Activated naive CD4-positive, alpha-beta T cell treated with anti-CD3 and anti-CD28 coated beads, Interleukin-2, amount 10 ng/mL, durations not matched to agents 7 days and 5 days (primary cell): ENCODE data around the gene CA10.

Experiments
- CTCF ChIA-PET: fragments of 350-600 bp; sonication (Branson Sonifier 250); formaldehyde crosslinking; loops from one replicate; lab custom pipeline; 2021; ENCODE audit warnings: antibody characterized with exemption; lab: Charles Lee
- DNase-seq: peaks from one replicate; pipeline ENCODE4 v3.0.0-alpha.2; 2020
- H3K27ac Mint-ChIP-seq: one replicate; pipeline ENCODE4 v1.8.0; 2021; ENCODE audit warnings: mild to moderate bottlenecking, moderate library complexity, mixed read lengths
- H3K27me3 Mint-ChIP-seq: one replicate; pipeline ENCODE4 v1.8.0; 2021; ENCODE audit warnings: mild to moderate bottlenecking, mixed read lengths
- H3K36me3 Mint-ChIP-seq: one replicate; pipeline ENCODE4 v1.8.0; 2021; ENCODE audit warnings: mixed read lengths
- H3K4me1 Mint-ChIP-seq: one replicate; pipeline ENCODE4 v1.8.0; 2021; ENCODE audit warnings: mixed read lengths
- H3K4me3 Mint-ChIP-seq: one replicate; pipeline ENCODE4 v1.8.0; 2021; ENCODE audit warnings: mild to moderate bottlenecking, moderate library complexity, mixed read lengths
- H3K9me3 Mint-ChIP-seq: one replicate; pipeline ENCODE4 v1.8.0; 2021; ENCODE audit warnings: mixed read lengths

CA10 gene

DNA sequence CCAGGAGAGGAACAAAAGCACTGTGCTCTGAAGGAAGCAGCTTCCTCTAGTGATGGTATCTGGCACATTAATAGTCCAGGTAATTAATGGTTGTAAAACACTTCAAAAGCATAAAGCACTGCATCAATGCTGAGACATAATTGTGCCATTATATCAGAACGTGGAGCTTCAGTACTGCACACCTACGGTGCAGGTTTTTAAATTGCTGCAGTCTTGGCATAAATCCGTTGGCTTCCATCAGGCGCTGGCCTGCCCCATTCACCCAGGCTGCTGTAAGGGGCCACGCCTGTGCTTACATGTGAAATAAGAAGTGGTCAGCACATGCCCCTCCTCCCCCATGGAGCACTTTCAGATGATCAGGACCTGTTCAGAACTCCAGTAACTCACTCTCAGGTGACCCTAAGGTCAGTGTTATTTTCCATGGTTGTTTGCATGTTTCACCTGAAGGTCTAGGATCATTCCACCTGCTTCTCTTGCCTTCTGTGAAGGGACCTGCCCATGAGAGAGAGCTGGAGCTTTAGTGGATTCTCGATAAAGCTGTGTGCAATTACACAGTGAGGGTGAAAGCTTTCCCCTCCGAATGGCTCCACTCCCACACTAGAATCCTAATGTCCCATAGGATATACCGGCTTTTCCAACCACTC is 345.3 kb downstream of the CA10 start:
- no peaks in the 10 kb centered on the region for H3K4me1 Mint-ChIP-seq
- H3K36me3 Mint-ChIP-seq: no peaks in the 10 kb centered on the region
- H3K27me3 Mint-ChIP-seq: no peaks in the 10 kb centered on the region
- no peak overlapping the region for H3K27ac Mint-ChIP-seq
- H3K4me3 Mint-ChIP-seq: no peak overlapping the region
- CTCF ChIA-PET: no interaction called here
- DNase-seq: no peak
- no peaks in the 10 kb centered on the region for H3K9me3 Mint-ChIP-seq

DNA sequence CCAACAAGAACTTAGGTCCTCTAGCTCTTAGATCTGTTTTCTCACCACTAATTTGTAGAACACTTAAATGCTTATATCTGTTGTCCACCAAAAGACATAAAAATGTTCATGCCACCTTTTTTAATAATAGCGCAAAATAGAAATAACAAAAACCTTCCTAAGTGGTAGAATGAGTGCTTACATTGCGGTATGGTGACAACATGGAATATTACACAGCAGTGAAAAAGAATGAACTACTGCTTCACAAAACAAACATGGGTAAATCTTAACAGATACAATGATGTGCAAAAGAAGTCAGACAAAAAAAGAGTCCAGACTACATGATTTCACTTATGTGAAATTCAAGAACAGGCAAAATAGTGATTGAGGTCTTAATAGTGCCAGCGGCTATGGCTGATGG is 351.1 kb downstream of the CA10 start:
- no peaks in the 10 kb centered on the region for H3K4me1 Mint-ChIP-seq

DNA sequence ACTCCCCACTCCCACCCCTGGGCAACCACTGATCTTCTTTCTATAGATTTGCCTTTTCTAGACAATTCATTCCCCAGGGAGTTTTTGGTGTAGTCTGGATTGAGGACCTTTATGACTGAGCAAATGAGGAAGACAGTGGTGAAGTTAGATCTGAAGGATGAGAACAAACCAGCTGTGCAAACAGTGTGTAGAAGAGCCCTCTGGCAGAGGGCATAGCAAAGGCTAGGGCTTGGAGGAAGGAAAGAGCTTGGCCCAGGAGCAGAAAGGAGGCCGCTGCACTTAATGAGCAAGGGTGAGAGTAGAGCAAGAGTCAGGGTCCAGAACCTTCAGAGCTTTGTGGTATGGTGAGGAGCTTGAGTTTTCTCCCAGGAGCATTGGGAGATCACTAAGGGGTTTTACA is 352.7 kb downstream of the CA10 start:
- H3K27ac Mint-ChIP-seq: no peak overlapping the region
- CTCF ChIA-PET: no interaction called here
- no peaks in the 10 kb centered on the region for H3K9me3 Mint-ChIP-seq
- H3K27me3 Mint-ChIP-seq: peaks cover 3% of the 10 kb centered on the region
- H3K4me3 Mint-ChIP-seq: no peak overlapping the region
- H3K36me3 Mint-ChIP-seq: no peaks in the 10 kb centered on the region
- H3K4me1 Mint-ChIP-seq: no peaks in the 10 kb centered on the region
- no peak for DNase-seq

More for the DNA sequence above, 351.1 kb downstream of the CA10 start:
- no peak for DNase-seq
- CTCF ChIA-PET: no interaction called here
- Mint-ChIP-seq H3K36me3 (no peaks in the 10 kb centered on the region), H3K4me3 (no peak overlapping the region), H3K27ac (no peak overlapping the region), H3K9me3 (no peaks in the 10 kb centered on the region), H3K27me3 (no peaks in the 10 kb centered on the region)

- no peaks in the 10 kb centered on the region for H3K9me3 Mint-ChIP-seq
- CTCF ChIA-PET: no interaction called here
- no peaks in the 10 kb centered on the region for H3K36me3 Mint-ChIP-seq
- DNase-seq: no peak
- no peaks in the 10 kb centered on the region for H3K4me1 Mint-ChIP-seq
- H3K4me3 Mint-ChIP-seq: no peak overlapping the region
- peaks cover 4% of the 10 kb centered on the region for H3K27me3 Mint-ChIP-seq
- no peak overlapping the region for H3K27ac Mint-ChIP-seq
Observed at GRCh38 chr17:51805185-51805584, 353.3 kb downstream of the CA10 start.

- no peaks in the 10 kb centered on the region for H3K36me3 Mint-ChIP-seq
- H3K4me3 Mint-ChIP-seq: no peak overlapping the region
- DNase-seq: no peak
- H3K27me3 Mint-ChIP-seq: peaks cover 4% of the 10 kb centered on the region
- no peaks in the 10 kb centered on the region for H3K9me3 Mint-ChIP-seq
- no peak overlapping the region for H3K27ac Mint-ChIP-seq
- H3K4me1 Mint-ChIP-seq: no peaks in the 10 kb centered on the region
- CTCF ChIA-PET: no interaction called here
Observed at GRCh38 chr17:51803161-51803560, 355.4 kb downstream of the CA10 start.

DNA sequence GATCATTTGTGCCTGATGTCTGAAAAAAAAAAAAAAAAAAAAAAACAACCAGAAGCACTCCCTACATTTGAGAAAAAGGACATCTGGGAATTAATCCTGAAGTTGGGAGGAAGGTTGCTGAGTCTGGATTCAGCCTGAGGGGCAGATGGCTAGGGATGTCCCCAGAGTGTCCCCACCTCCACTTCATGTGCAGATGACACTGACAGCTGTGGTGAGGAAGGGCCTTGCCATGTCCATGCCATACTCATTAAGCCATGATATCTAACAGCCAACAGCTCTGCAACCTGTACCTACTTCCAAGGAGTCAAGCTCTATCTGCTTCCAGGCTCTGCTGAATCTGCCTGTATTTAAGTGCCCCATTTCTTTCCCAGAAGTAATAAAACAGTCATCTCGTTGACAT is 356.0 kb downstream of the CA10 start:
- DNase-seq: no peak
- CTCF ChIA-PET: no interaction called here
- no peak overlapping the region for H3K27ac Mint-ChIP-seq
- H3K4me3 Mint-ChIP-seq: no peak overlapping the region
- H3K27me3 Mint-ChIP-seq: peaks cover 4% of the 10 kb centered on the region
- H3K9me3 Mint-ChIP-seq: no peaks in the 10 kb centered on the region
- H3K36me3 Mint-ChIP-seq: no peaks in the 10 kb centered on the region
- H3K4me1 Mint-ChIP-seq: no peaks in the 10 kb centered on the region

GRCh38 chr17:51801626-51802025 is 356.9 kb downstream of the CA10 start:
- no peaks in the 10 kb centered on the region for H3K36me3 Mint-ChIP-seq
- DNase-seq: no peak
- H3K4me3 Mint-ChIP-seq: no peak overlapping the region
- CTCF ChIA-PET: no interaction called here
- no peaks in the 10 kb centered on the region for H3K4me1 Mint-ChIP-seq
- no peaks in the 10 kb centered on the region for H3K9me3 Mint-ChIP-seq
- H3K27ac Mint-ChIP-seq: no peak overlapping the region
- peaks cover 4% of the 10 kb centered on the region for H3K27me3 Mint-ChIP-seq

DNA sequence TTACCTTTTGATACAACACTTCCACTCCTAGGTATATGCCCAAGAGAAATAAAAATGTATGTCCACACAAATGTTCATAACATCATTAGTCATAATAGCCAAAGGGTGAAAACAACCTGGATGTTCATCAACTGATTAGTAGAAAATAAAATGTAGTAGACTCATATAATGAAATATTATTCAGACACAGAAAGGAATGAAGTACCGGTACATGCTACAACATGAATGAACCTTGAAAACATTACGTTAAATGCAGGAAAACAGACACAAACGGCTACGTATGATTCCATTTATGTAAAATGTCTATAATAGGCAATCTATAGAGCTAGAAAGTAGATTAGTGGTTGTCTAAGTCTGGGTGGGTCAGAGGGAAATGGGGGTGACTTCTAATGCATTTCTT is 358.5 kb downstream of the CA10 start:
- Mint-ChIP-seq H3K4me3 (no peak overlapping the region), H3K4me1 (no peaks in the 10 kb centered on the region), H3K27ac (no peak overlapping the region), H3K27me3 (peaks cover 4% of the 10 kb centered on the region), H3K36me3 (no peaks in the 10 kb centered on the region), H3K9me3 (no peaks in the 10 kb centered on the region)
- DNase-seq: no peak
- CTCF ChIA-PET: no interaction called here

DNA sequence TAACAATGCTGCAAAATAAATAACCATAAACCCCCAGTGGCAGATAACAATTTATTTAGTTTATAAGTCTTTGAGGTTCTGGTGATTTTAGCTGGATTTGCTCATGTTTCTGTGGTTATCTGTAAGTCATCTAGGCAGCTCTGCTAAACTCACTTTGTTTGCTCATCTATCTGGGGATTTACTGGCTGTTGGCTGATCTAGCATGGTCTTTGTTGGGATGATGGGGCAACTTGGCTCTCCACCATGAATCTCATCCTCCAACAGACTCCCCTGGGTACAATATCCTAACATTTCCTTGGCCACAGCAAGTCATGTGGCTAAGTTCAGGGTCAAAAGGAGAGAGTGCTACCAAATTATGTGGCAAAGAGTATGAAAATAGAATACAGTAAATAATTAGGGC is 359.3 kb downstream of the CA10 start:
- no peaks in the 10 kb centered on the region for H3K9me3 Mint-ChIP-seq
- no peaks in the 10 kb centered on the region for H3K4me1 Mint-ChIP-seq
- DNase-seq: no peak
- peaks cover 4% of the 10 kb centered on the region for H3K27me3 Mint-ChIP-seq
- H3K36me3 Mint-ChIP-seq: no peaks in the 10 kb centered on the region
- H3K27ac Mint-ChIP-seq: no peak overlapping the region
- H3K4me3 Mint-ChIP-seq: no peak overlapping the region
- CTCF ChIA-PET: no interaction called here

GRCh38 chr17:51797150-51797549 is 361.4 kb downstream of the CA10 start:
- Mint-ChIP-seq H3K4me1 (no peaks in the 10 kb centered on the region), H3K4me3 (no peak overlapping the region), H3K36me3 (no peaks in the 10 kb centered on the region), H3K9me3 (no peaks in the 10 kb centered on the region), H3K27ac (no peak overlapping the region), H3K27me3 (peaks cover 4% of the 10 kb centered on the region)
- DNase-seq: no peak
- CTCF ChIA-PET: no interaction called here

DNA sequence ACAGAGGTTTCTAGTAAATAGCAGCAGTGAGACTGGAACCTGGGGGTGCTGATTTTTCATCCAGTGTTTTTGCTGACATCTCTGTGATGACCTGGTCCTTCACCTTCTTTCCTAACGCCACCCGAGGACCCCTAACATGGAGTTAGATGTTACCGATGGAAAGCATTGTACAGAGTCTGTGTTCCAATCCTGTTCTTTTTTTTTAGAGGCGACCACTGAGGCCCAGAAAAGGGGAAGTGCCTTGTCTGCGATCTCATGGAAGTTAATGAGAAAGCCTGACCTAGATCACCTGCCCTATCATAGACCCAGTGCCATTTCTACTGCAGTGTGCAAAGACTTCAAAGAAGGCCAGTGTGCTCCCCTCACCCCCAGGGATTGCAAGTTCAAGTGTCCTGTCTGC is 362.5 kb downstream of the CA10 start:
- no peak overlapping the region for H3K27ac Mint-ChIP-seq
- CTCF ChIA-PET: no interaction called here
- peaks cover 3% of the 10 kb centered on the region for H3K27me3 Mint-ChIP-seq
- H3K4me1 Mint-ChIP-seq: no peaks in the 10 kb centered on the region
- H3K9me3 Mint-ChIP-seq: no peaks in the 10 kb centered on the region
- no peak overlapping the region for H3K4me3 Mint-ChIP-seq
- DNase-seq: no peak
- H3K36me3 Mint-ChIP-seq: no peaks in the 10 kb centered on the region

DNA sequence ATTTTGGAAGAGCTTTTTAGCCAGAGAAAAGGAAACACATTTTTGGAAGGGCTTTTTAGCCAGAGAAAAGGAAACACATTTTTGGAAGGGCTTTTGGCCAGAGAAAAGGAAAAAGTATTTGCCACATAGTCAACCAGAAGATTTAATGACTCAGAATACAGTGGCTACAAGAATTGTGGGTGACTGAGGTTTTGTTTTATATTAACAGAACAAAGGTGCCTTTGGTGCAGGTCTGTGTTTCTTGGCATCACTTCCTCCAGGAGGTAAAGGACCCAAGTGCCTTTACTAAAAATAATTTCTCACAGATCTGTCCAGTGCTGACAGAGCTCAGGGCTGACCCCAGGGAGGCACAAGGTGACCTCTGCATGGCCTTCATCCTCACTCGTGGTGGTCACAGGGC is 363.1 kb downstream of the CA10 start:
- Mint-ChIP-seq H3K36me3 (no peaks in the 10 kb centered on the region), H3K4me1 (no peaks in the 10 kb centered on the region), H3K4me3 (no peak overlapping the region), H3K27me3 (no peaks in the 10 kb centered on the region), H3K9me3 (no peaks in the 10 kb centered on the region), H3K27ac (no peak overlapping the region)
- CTCF ChIA-PET: no interaction called here
- DNase-seq: no peak

DNA sequence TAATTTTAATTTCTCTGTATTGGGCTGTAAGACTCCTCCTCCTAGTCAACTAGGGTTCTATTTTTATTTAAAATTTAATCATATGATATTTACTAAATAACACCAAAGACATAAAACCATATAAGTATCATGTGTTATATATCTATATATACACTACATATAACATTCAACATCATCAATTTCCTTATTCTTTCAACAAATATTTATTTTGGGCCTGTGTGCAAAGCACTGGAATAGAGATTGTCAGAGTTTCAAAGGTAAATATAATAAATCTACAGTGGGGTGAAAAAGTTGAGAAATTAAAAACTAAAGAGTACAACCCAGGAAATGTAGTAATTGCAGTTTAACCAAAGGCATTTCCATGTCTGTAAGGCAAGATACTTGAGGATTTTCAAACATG is 364.0 kb downstream of the CA10 start:
- H3K36me3 Mint-ChIP-seq: no peaks in the 10 kb centered on the region
- H3K4me1 Mint-ChIP-seq: no peaks in the 10 kb centered on the region
- H3K27me3 Mint-ChIP-seq: no peaks in the 10 kb centered on the region
- CTCF ChIA-PET: no interaction called here
- H3K27ac Mint-ChIP-seq: no peak overlapping the region
- H3K4me3 Mint-ChIP-seq: no peak overlapping the region
- DNase-seq: no peak
- no peaks in the 10 kb centered on the region for H3K9me3 Mint-ChIP-seq

DNA sequence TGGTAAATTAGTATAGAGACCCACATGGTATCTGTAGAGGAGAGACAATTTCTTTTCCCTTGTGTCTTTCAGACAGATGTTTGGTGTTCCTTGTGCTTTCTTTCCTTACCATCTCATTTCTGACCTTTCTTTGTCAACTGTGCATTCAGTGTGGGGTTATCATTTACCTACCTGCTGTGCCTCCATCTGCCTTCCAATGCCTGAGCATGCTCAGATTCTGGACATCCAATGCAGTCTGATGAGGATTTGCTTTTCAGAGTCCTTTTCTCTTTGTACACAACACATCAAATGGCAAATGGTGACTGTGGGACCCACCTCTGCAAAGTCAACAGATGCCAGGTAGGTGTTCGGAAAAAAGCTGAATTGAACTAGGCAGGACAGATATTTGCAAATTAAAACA is 364.8 kb downstream of the CA10 start:
- no peaks in the 10 kb centered on the region for H3K4me1 Mint-ChIP-seq
- no peak for DNase-seq
- H3K27ac Mint-ChIP-seq: no peak overlapping the region
- no peak overlapping the region for H3K4me3 Mint-ChIP-seq
- H3K36me3 Mint-ChIP-seq: no peaks in the 10 kb centered on the region
- CTCF ChIA-PET: no interaction called here
- no peaks in the 10 kb centered on the region for H3K9me3 Mint-ChIP-seq
- H3K27me3 Mint-ChIP-seq: no peaks in the 10 kb centered on the region

DNA sequence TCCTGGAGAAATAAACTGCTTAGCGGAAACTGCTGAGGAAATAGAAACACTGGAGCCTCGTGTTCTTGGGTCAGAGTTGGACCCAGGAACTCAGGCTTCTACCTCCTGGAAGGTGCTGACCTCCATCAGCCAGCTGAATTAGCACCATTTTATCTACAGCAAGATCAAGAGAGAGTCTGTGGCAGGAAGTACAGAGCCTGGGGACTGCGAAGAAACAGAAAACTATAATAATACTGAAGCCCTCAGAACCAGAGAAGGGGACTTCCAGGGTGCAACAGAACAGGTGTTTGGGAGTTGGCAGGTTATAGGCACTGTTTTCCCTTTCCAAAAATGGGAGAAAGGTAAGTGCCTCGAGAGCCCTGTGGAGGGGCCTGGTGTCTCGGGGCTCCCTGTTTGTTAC is 379.7 kb downstream of the CA10 start:
- Mint-ChIP-seq H3K4me1 (no peaks in the 10 kb centered on the region), H3K36me3 (no peaks in the 10 kb centered on the region), H3K27me3 (peaks cover 3% of the 10 kb centered on the region), H3K27ac (no peak overlapping the region), H3K4me3 (no peak overlapping the region), H3K9me3 (no peaks in the 10 kb centered on the region)
- no peak for DNase-seq
- CTCF ChIA-PET: no interaction called here
